ENCODE measurements around the gene MAPKAP1. TPM values are rescaled to one million over a fixed set of nuclear protein-coding genes. Genes with fewer than 3 reads are reported as not detected.
A peak's percentile ranks its signal among the peaks of the same experiment; 100 is the strongest.

Gene MAPKAP1
- total RNA-seq, 2 experiments from 2014 or later, result 66.2 to 78.8 TPM

- no peak overlapping the region for H3K4me2 ChIP-seq (ENCODE audit: low read length)
- intact Hi-C loops (cut with micrococcal nuclease; ENCODE audit: unreplicated experiment), result no loop called here
- H4K20me1 ChIP-seq (ENCODE audit: insufficient read depth, low read length), result peaks cover 7% of the 10 kb centered on the region; the same call in 1 of the 2 replicates
- CTCF ChIA-PET (ENCODE audit: unreplicated experiment), result no interaction called here
- H3K4me1 ChIP-seq (ENCODE audit: insufficient read depth, low read length, poor library complexity, severe bottlenecking), result peaks cover 20% of the 10 kb centered on the region
- H3K4me3 ChIP-seq (ENCODE audit: low read depth, low read length, poor library complexity, severe bottlenecking), result no peak overlapping the region
- no peak overlapping the region for H3K27ac ChIP-seq (ENCODE audit: low read depth, low read length, poor library complexity, severe bottlenecking)
- BruUV-seq (replicated peaks), result no TSS peak
- H3K36me3 ChIP-seq (ENCODE audit: insufficient read depth, low read length), result peaks cover 5% of the 10 kb centered on the region; the same call in 1 of the 2 replicates
- DNase-seq (ENCODE audit: low spot score), result no peak
- no peaks in the 10 kb centered on the region for H3K9me2 ChIP-seq (ENCODE audit: insufficient read depth, low read length)
- TF ChIP-seq EZH2phosphoT487 (IDR thresholded peaks at IDR 0.05; ENCODE audit: borderline replicate concordance, low read depth, low read length) (no peak), CTCF (conservative IDR thresholded peaks at IDR 0.05; ENCODE audit: low read length) (no peak)
- POLR2A ChIA-PET, result no interaction called here
- H3K79me2 ChIP-seq (ENCODE audit: insufficient read depth, low read depth, low read length), result no peaks in the 10 kb centered on the region
- no peaks in the 10 kb centered on the region for H3K9me3 ChIP-seq (ENCODE audit: low read length)
- H2AFZ ChIP-seq (ENCODE audit: low read length), result no peak overlapping the region
Measured at GRCh38 chr9:125651576-125652232, 55.3 kb downstream of the MAPKAP1 start.

GRCh38 chr9:125650271-125650737 lies 56.7 kb downstream of the MAPKAP1 start:
- Histone ChIP-seq H3K79me2 (ENCODE audit: insufficient read depth, low read depth, low read length) (no peaks in the 10 kb centered on the region), H3K27ac (ENCODE audit: low read depth, low read length, poor library complexity, severe bottlenecking) (no peak overlapping the region), H3K4me3 (ENCODE audit: low read depth, low read length, poor library complexity, severe bottlenecking) (no peak overlapping the region), H2AFZ (ENCODE audit: low read length) (no peak overlapping the region), H3K9me2 (ENCODE audit: insufficient read depth, low read length) (no peaks in the 10 kb centered on the region), H3K36me3 (ENCODE audit: insufficient read depth, low read length) (no peaks in the 10 kb centered on the region), H3K4me2 (ENCODE audit: low read length) (no peak overlapping the region; the same call in 1 of the 2 replicates), H4K20me1 (ENCODE audit: insufficient read depth, low read length) (peaks cover 7% of the 10 kb centered on the region; the same call in 1 of the 2 replicates), H3K4me1 (ENCODE audit: insufficient read depth, low read length, poor library complexity, severe bottlenecking) (peaks cover 29% of the 10 kb centered on the region), H3K9me3 (ENCODE audit: low read length) (no peaks in the 10 kb centered on the region)
- ChIA-PET POLR2A (no interaction called here), CTCF (ENCODE audit: unreplicated experiment) (no interaction called here)
- DNase-seq (ENCODE audit: low spot score), result peak; percentile 11
- BruUV-seq (replicated peaks), result no TSS peak
- TF ChIP-seq CTCF (conservative IDR thresholded peaks at IDR 0.05; ENCODE audit: low read length) (no peak), EZH2phosphoT487 (IDR thresholded peaks at IDR 0.05; ENCODE audit: borderline replicate concordance, low read depth, low read length) (no peak)
- intact Hi-C loops (cut with micrococcal nuclease; ENCODE audit: unreplicated experiment), result no loop called here

GRCh38 chr9:125649826-125650225 lies 57.2 kb downstream of the MAPKAP1 start:
- peaks cover 29% of the 10 kb centered on the region for H3K4me1 ChIP-seq (ENCODE audit: insufficient read depth, low read length, poor library complexity, severe bottlenecking)
- H3K27ac ChIP-seq (ENCODE audit: low read depth, low read length, poor library complexity, severe bottlenecking), result no peak overlapping the region
- H3K79me2 ChIP-seq (ENCODE audit: insufficient read depth, low read depth, low read length), result no peaks in the 10 kb centered on the region
- no peaks in the 10 kb centered on the region for H3K9me2 ChIP-seq (ENCODE audit: insufficient read depth, low read length)
- peaks cover 7% of the 10 kb centered on the region; the same call in 1 of the 2 replicates for H4K20me1 ChIP-seq (ENCODE audit: insufficient read depth, low read length)
- intact Hi-C loops (cut with micrococcal nuclease; ENCODE audit: unreplicated experiment), result no loop called here
- no peak for TF ChIP-seq CTCF (conservative IDR thresholded peaks at IDR 0.05; ENCODE audit: low read length)
- no peak for TF ChIP-seq EZH2phosphoT487 (IDR thresholded peaks at IDR 0.05; ENCODE audit: borderline replicate concordance, low read depth, low read length)
- no TSS peak for BruUV-seq (replicated peaks)
- H3K9me3 ChIP-seq (ENCODE audit: low read length), result no peaks in the 10 kb centered on the region
- H3K36me3 ChIP-seq (ENCODE audit: insufficient read depth, low read length), result no peaks in the 10 kb centered on the region
- no peak overlapping the region; the same call in 1 of the 2 replicates for H3K4me2 ChIP-seq (ENCODE audit: low read length)
- no peak overlapping the region for H2AFZ ChIP-seq (ENCODE audit: low read length)
- DNase-seq (ENCODE audit: low spot score), result no peak
- no peak overlapping the region for H3K4me3 ChIP-seq (ENCODE audit: low read depth, low read length, poor library complexity, severe bottlenecking)
- ChIA-PET CTCF (ENCODE audit: unreplicated experiment) (no interaction called here), POLR2A (no interaction called here)
